ENCODE results near the gene KLKB1. TPM values are rescaled to one million over a fixed set of nuclear protein-coding genes. Genes with fewer than 3 reads are reported as not detected.

KLKB1 gene
- total RNA-seq, 1 experiment from 2014 or later = 10.1 TPM

- peak overlapping the region; percentile 100 for H3K27ac Mint-ChIP-seq
- ATAC-seq (peak; percentile 67), DNase-seq (ENCODE audit: low spot score) (no peak)
- ChIA-PET CTCF (interaction anchor here (1.0 kb wide), 1 partner anchor 15 kb away, joined by 3 read pairs; the partner anchor contains the start of gene F11), POLR2A (interaction anchor here (2.8 kb wide), 1 partner anchor 17 kb away, joined by 13 read pairs; the partner anchor contains the start of gene F11)
- peaks cover 56% of the 10 kb centered on the region for H3K4me1 Mint-ChIP-seq
- H3K9me3 Mint-ChIP-seq = peaks cover 5% of the 10 kb centered on the region; the same call in 1 of the 2 replicates
- H3K36me3 Mint-ChIP-seq = peaks cover 12% of the 10 kb centered on the region
- peaks cover 3% of the 10 kb centered on the region; the same call in 1 of the 2 replicates for H3K27me3 Mint-ChIP-seq (ENCODE audit: low read depth)
- TF ChIP-seq, protein P1, sequence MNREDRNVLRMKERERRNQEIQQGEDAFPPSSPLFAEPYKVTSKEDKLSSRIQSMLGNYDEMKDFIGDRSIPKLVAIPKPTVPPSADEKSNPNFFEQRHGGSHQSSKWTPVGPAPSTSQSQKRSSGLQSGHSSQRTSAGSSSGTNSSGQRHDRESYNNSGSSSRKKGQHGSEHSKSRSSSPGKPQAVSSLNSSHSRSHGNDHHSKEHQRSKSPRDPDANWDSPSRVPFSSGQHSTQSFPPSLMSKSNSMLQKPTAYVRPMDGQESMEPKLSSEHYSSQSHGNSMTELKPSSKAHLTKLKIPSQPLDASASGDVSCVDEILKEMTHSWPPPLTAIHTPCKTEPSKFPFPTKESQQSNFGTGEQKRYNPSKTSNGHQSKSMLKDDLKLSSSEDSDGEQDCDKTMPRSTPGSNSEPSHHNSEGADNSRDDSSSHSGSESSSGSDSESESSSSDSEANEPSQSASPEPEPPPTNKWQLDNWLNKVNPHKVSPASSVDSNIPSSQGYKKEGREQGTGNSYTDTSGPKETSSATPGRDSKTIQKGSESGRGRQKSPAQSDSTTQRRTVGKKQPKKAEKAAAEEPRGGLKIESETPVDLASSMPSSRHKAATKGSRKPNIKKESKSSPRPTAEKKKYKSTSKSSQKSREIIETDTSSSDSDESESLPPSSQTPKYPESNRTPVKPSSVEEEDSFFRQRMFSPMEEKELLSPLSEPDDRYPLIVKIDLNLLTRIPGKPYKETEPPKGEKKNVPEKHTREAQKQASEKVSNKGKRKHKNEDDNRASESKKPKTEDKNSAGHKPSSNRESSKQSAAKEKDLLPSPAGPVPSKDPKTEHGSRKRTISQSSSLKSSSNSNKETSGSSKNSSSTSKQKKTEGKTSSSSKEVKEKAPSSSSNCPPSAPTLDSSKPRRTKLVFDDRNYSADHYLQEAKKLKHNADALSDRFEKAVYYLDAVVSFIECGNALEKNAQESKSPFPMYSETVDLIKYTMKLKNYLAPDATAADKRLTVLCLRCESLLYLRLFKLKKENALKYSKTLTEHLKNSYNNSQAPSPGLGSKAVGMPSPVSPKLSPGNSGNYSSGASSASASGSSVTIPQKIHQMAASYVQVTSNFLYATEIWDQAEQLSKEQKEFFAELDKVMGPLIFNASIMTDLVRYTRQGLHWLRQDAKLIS (CRISPR knock-in tag; IDR thresholded peaks at IDR 0.05; ENCODE audit: borderline replicate concordance) = peak; percentile 29; the same call in 1 of the 2 replicates
- peak; percentile 78 for TF ChIP-seq ETV6 (CRISPR knock-in tag; IDR thresholded peaks at IDR 0.05)
- TF ChIP-seq, protein P2, sequence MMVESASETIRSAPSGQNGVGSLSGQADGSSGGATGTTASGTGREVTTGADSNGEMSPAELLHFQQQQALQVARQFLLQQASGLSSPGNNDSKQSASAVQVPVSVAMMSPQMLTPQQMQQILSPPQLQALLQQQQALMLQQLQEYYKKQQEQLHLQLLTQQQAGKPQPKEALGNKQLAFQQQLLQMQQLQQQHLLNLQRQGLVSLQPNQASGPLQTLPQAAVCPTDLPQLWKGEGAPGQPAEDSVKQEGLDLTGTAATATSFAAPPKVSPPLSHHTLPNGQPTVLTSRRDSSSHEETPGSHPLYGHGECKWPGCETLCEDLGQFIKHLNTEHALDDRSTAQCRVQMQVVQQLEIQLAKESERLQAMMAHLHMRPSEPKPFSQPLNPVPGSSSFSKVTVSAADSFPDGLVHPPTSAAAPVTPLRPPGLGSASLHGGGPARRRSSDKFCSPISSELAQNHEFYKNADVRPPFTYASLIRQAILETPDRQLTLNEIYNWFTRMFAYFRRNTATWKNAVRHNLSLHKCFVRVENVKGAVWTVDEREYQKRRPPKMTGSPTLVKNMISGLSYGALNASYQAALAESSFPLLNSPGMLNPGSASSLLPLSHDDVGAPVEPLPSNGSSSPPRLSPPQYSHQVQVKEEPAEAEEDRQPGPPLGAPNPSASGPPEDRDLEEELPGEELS (CRISPR knock-in tag; IDR thresholded peaks at IDR 0.05) = peak; percentile 44; the same call in 1 of the 2 replicates
- peak; percentile 74; the same call in 1 of the 2 replicates for TF ChIP-seq TEAD1 (CRISPR knock-in tag; IDR thresholded peaks at IDR 0.05)
- no peak for TF ChIP-seq CDX4 (CRISPR knock-in tag; IDR thresholded peaks at IDR 0.05; ENCODE audit: borderline replicate concordance)
- peak; percentile 68; the same call in 1 of the 2 replicates for TF ChIP-seq ZBTB21 (CRISPR knock-in tag; IDR thresholded peaks at IDR 0.05; ENCODE audit: borderline replicate concordance)
- H3K4me3 Mint-ChIP-seq = peak overlapping the region; percentile 56
These were observed 22.8 kb downstream of the KLKB1 start for GRCh38 chr4:186249785-186250754.

GRCh38 chr4:186250760-186251159, 23.5 kb downstream of the KLKB1 start:
- Mint-ChIP-seq H3K27ac (peak overlapping the region; percentile 99), H3K36me3 (peaks cover 14% of the 10 kb centered on the region), H3K27me3 (ENCODE audit: low read depth) (peaks cover 3% of the 10 kb centered on the region; the same call in 1 of the 2 replicates), H3K4me3 (peak overlapping the region; percentile 48), H3K9me3 (peaks cover 5% of the 10 kb centered on the region; the same call in 1 of the 2 replicates), H3K4me1 (peaks cover 56% of the 10 kb centered on the region)
- no peak for DNase-seq (ENCODE audit: low spot score)
- no peak; the same call in 1 of the 2 replicates for ATAC-seq
- ChIA-PET POLR2A (interaction anchor here (2.8 kb wide), 1 partner anchor 16 kb away, joined by 13 read pairs; the partner anchor contains the start of gene F11), CTCF (interaction anchor here (1.0 kb wide), 1 partner anchor 15 kb away, joined by 3 read pairs; the partner anchor contains the start of gene F11)
- TF ChIP-seq, protein P3, sequence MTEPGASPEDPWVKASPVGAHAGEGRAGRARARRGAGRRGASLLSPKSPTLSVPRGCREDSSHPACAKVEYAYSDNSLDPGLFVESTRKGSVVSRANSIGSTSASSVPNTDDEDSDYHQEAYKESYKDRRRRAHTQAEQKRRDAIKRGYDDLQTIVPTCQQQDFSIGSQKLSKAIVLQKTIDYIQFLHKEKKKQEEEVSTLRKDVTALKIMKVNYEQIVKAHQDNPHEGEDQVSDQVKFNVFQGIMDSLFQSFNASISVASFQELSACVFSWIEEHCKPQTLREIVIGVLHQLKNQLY (CRISPR knock-in tag; IDR thresholded peaks at IDR 0.05) = no peak
- TF ChIP-seq NFYB (CRISPR knock-in tag; conservative IDR thresholded peaks at IDR 0.05; ENCODE audit: low read depth) (no peak), ZMAT4 (CRISPR knock-in tag; IDR thresholded peaks at IDR 0.05) (no peak), ZNF423 (CRISPR knock-in tag; IDR thresholded peaks at IDR 0.05) (no peak), USF2 (CRISPR knock-in tag; IDR thresholded peaks at IDR 0.05) (no peak), FOXK1 (CRISPR knock-in tag; IDR thresholded peaks at IDR 0.05) (no peak), CDX4 (CRISPR knock-in tag; IDR thresholded peaks at IDR 0.05; ENCODE audit: borderline replicate concordance) (no peak), RORB (CRISPR knock-in tag; IDR thresholded peaks at IDR 0.05) (no peak), ZSCAN18 (CRISPR knock-in tag; IDR thresholded peaks at IDR 0.05) (no peak)
- TF ChIP-seq, protein P4, sequence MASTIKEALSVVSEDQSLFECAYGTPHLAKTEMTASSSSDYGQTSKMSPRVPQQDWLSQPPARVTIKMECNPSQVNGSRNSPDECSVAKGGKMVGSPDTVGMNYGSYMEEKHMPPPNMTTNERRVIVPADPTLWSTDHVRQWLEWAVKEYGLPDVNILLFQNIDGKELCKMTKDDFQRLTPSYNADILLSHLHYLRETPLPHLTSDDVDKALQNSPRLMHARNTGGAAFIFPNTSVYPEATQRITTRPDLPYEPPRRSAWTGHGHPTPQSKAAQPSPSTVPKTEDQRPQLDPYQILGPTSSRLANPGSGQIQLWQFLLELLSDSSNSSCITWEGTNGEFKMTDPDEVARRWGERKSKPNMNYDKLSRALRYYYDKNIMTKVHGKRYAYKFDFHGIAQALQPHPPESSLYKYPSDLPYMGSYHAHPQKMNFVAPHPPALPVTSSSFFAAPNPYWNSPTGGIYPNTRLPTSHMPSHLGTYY (CRISPR knock-in tag; IDR thresholded peaks at IDR 0.05) = no peak
